ENCODE data around the gene RLBP1.

The RLBP1 gene

DNA sequence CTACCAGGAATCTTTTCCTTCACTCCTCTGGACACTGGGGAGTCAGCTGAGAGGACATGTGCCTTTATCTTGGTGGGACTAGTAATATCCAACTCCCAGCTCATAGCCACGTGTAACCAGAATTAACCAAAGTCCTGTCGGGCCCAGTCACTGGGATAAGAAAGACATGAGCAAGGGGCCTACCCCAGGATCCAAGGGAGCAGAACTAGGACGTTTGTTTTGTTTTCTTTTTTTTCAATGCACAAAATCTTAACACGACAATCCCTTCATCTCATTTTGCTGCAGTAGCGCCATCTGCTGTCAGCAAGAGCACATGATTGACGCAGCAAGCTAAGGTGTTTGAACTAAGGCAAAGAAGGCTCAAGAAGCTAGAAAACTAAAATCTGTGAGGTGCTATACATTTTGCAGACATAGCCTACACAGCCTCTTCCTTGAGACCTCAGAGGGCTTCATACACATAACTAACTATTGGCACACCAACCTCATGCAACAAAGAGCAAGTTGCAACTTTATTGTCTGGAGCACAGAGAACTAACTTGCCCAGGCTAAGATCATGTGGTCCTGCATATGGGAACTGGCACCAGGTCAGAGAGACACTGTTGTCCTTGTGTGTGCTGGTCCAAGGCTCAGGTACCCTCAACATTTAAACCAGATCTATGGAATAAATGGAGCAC lies 43.6 kb downstream of the RLBP1 start:
- peak; percentile 74 for DNase-seq

DNA sequence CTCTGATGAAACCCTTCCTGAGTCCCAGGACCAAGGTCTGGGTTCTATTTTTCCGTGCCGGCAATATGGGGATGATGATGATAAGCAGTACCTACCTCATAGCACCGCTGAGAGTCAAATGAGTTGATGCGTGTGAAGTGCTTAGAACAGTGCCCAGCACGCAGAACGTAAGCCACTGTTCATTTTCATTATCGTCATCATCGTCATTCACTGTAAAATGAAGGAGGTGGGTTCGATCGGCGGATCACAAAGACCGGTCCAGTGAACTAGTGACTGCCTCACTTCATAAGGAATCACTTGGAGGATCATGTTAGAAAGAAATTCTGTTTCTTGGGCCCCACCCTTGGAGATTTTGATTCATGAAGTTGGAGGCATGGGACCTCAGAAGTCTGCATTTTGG lies 44.3 kb downstream of the RLBP1 start:
- DNase-seq = no peak

DNA sequence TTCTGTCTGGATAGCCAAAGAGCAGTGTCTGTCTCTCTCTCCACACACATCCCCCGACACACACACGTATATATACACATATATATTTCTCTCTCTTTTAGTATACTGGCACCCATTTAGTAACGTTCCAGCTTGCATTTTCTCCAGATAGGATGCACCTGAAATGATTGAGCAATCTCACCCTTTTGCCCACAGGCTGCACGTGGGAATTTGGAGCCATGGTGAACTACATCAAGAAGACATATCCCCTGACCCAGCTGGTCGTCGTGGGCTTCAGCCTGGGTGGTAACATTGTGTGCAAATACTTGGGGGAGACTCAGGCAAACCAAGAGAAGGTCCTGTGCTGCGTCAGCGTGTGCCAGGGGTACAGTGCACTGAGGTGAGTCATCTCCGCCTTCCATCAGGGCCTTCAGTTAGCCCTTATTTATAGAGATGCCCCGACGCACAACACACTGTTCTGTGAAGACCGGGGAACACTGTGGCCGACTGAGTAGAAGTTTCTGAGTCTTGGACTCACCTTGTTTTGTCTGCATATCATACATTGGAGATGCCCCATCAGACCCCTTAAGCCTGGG lies 45.7 kb downstream of the RLBP1 start:
- DNase-seq = no peak

DNA sequence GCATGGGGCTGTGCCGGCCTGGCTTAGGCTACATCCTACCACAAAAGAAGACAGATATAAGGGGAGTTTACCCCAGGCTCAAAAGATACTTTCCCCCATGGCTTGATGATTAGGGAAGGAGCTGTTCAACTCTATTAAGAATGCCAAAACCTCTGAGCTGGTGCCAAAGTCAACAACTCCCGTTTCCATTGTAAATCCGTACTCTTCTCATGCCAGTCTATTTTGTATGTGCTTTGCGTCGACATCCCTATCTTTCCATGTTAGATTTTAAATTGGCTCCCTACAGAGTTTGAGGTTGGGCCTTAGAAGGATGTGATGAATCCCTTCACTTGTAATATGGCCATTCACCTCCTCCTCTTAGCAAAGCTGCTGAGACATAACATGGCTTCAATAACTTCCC lies 46.9 kb downstream of the RLBP1 start:
- DNase-seq = no peak

DNA sequence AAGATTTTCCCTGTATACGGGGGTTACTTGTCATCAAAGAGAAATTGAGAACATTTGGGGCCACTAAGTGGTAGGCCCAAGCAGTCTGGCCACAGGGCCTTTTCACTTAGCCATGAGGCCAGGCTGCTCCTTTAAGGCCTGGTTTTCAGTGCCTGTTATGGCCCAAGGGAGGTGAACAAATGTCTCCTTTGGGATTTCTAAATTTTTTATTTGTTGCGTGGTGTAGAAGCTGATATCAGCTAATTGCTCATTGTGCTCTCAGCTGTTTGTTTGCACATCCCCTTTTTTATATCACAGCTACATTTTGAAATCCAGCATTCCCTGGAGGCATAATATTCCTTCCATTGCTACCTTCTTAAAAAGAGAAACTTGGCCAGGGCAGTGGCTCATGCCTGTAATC lies 48.5 kb downstream of the RLBP1 start:
- DNase-seq = no peak

DNA sequence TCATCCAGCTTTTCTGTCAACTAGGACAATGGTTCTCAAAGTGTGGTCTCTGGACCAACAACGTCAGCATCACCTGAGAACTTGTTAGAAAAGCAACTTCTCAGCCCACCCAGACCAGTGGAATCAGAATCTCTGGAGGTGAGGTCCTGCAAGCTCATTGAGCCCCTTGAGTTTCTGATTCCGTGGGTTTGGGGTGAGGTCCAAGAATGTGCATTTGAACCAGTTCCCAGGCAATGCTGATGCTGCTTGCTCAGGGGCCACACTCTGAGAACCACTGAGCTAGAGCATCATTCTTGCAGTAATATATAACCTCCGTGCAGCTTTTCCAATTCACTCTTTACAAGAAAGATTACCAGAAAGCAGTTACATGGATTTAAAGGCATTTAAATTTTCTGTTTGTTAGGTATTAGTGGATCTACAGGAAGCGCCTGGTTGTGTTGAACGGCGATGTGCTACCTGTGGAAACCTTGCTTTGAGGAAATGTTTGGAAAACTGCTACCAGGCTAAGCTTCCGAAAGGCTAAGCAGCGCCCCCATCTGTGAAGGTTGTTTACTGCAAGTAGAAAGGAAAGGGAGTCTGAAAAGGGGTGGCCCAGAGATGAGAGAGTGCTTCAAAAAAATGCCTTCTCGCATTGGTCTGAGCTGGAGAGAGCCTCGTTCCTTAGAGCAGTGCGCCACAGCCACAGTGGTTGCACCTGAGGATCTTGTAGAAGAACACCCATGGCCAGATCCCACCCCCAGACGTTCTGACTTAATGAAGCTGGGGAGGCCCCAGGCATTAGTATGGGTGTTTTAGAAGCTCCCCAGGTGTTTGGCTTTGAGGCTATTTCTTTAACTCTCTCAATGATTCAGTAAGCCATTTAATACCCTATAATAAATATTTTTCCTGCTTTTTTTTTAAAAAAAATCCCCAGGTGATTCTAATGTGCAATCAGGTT lies 50.0 kb downstream of the RLBP1 start:
- peak; percentile 71 for DNase-seq

DNA sequence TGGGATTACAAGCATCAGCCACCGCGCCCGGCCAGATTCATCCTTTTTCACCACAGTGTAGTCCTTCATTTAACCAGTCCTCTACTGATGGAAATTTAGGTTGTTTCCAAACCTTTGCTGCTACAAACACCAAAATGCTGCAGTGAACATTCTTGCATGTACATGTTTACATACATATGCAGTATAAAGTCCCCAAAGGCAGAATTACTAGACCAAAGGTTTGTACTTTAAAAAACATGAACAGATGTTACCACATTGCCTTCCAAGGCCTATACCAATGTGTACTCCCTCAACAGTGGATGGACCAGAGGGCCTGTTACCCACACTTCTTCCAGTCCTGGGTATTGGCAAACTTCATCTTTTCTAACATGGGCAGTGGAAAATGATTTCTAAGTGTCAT lies 51.0 kb downstream of the RLBP1 start:
- no peak for DNase-seq

DNA sequence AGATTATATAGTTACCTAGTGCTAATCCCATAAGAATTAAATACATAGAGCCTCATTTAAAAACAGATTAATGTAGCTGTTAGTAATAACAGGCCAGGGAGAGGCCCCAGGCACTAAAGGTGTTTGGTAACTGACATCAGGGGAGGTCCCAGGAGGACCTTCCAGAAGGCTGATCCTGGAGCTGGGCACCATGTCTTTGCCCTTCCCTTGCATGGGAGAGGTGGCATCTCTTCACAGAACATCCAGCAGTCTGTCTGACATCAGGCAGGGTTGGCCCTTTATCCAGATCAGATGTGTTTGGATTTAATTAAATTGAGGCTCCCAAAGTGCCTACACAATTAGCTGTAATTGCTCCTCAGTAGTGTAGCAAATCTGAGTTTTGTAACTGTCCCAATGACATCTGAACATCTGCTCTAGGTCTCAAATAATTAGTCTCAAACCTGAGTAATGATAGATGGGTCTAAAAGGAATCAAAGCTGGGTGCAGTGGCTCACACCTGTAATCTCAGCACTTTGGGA lies 53.0 kb downstream of the RLBP1 start:
- DNase-seq = peak; percentile 86

DNA sequence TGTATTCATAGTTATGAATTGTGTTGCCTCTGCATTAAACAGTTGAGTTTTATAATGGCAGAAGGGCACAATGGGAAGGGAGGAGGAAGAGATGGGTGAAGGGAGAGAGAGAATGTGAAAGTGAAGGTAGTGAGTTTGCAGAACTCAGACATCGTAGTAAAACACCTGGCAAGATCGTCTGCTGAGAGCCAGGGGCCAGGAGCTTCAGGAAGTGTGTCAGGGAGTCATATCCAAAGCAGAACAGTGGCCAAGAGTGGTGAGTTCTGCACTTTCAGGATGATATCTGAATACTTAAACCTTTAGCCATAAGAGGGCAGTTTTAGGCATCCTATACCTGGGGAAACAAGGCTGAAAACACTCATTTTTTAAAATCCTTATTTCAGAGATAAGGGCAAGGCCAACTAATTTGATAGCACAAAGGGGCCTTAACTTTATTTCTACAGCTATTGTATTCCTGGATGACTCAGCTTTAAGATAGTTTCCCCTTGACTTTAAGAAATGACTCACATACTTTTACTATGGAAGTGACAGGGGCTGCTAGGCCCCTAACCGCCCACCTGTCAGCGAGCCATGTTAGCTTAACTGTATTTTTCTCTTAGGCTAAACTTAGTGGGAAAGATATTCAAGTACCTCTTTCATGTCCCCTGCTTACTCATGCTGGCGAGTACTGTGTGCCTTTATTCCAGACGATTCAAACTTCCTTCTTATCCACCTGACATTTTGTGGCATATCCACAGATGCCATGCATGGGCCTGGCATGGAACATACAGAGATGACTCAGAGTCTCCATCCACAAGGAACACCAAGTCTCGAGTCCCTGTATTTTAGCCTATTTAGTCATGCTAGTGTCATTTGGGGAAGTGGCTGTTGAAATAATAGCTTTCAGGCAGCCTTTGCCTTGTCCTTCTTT lies 53.9 kb downstream of the RLBP1 start:
- DNase-seq = no peak

DNA sequence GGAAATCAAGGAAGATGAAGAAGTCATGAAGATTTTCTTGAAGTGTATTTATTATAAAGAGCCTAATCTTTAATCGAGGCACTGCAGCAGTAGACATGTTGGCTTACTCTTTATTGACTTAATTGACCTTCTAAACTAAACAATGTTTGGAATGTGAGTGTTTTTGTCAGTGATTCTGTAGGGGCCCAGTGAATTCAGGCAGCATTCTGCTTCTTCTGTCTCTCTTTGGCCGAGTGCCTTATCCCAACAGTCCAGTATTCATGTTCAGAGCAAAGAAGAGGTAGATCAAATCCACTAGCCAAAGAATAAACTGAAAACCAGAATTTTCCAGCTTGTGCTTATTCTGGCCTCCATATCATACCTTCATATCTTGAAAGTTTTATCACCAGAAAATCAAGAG lies 55.7 kb downstream of the RLBP1 start:
- DNase-seq = no peak

DNA sequence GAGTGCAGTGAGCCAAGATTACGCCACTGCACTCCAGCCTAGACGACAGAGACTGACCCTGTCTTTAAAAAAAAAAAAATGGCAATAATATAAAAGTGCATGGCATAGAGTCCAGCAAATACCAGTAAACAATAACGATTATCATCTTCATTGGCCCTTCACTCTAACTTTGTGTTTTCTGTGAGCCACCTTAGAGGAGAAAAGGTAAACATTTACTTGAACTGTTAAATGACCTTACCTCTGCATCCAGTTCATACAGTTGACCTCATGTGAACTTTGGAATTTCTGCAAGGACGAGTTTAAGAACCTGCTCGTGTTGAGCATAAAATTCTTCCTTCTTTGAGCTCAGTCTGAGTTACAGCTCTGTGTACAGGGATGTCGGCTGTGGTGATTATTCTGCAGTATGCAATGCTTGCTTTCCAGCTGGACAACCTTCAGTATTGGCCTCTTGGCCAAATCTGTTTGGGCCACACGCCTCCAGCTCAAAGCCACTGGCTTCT lies 56.6 kb downstream of the RLBP1 start:
- no peak for DNase-seq

DNA sequence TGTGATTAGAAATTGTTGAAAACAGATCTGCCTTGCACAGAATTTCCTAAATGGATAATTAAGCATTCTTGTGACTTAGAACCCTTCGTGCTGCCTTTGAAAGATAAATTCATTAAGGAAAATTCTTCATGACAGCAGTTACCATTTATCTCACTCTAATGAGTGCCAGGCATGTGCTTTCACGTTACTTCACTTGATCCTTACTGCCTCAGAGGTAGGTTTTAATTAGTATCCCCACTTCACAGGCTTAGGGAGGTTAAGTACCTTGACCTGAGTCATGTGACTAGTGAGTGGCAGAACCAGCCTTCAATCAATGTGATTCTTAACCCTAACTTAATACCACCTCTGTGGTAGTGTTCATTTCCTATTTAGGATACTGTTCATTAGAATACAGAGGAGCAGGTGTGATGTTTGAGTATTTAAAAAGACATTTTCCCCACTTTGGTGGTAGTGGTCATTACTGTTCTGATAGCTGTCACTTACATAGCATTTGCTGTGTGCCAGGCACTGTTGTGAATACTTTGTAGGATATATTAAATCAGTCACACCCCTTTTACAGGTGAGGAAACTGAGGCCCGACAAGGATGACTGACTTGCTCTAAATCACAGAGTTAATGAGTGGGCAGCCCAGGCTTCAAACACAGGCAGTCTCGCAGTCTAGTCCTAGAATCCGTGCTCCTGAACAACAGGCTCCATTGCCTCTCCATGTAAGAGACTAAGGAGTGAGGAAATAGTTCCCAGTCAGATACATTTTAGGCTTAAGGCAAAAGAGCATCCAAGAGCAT lies 57.9 kb downstream of the RLBP1 start:
- DNase-seq = peak; percentile 83

DNA sequence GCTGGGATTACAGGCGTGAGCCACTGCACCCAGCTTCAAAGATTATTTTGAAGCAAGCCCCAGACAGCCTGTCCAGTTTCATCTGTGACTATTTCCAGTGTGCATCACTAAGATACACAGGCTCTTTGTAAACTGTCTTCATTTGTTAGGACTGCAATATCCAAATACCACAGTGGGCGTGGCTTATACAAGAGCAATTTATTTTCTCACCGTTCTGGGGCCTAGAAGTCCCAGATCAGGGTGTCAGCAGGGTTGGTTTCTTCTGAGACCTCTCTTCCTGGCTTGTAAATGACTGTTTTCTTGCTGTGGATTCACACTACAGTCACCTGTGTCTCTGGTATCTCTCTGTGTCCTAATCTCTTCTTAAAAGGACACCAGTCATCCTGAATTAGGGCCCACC lies 59.7 kb downstream of the RLBP1 start:
- DNase-seq = no peak

Measured in NCI-H82 (cell line).